Measurements from ENCODE around the gene PTPRD.

PTPRD gene

GRCh38 chr9:10260501-10260900 lies 352.3 kb downstream of the PTPRD start:
- no peak for DNase-seq

GRCh38 chr9:10259668-10260067 lies 353.1 kb downstream of the PTPRD start:
- DNase-seq, result no peak

GRCh38 chr9:10255758-10256157 lies 357.0 kb downstream of the PTPRD start:
- no peak for DNase-seq

DNA sequence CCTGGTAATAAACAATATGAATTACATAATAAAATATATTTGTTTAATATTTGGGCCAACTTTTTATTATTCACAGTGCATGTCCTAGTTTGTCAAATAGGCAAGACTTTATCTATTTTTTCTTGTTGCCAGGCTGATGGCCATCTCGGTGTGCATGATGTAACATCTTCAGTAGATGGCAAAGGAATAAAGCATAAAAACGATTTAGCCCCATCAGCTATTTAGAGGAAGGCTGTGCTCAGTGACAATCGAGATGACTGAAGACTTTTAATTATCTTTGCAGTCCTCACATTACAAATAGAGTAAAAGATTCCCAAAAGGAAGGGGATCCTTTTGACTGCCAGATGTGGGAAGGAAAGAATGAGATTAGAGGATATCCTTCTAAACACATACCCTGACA lies 358.5 kb downstream of the PTPRD start:
- DNase-seq, result no peak

GRCh38 chr9:10253341-10253740 lies 359.5 kb downstream of the PTPRD start:
- no peak for DNase-seq

- no peak for DNase-seq
Observed at GRCh38 chr9:10252174-10252573, 360.6 kb downstream of the PTPRD start.

- no peak for DNase-seq
Observed at GRCh38 chr9:10251490-10251889, 361.3 kb downstream of the PTPRD start.

GRCh38 chr9:10250219-10250618 lies 362.6 kb downstream of the PTPRD start:
- DNase-seq, result no peak

DNA sequence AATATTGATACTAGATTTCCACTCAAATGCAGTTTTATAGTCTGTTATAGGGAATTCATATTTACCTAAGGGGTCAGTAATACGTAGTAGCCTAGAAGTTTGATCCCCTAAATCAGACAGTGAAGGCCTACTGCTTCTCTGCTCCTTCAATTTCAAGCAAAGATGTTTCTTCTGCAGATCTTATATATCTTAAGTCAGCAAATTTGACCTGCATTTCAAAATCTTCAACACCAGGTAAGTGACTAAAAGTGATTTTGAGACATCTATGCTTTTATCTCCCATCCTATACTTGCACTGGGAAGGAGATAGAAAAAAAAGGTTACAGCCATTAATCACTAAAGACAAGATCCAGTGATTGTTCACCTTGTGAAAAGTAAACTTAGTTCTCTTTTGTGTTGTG lies 363.9 kb downstream of the PTPRD start:
- DNase-seq, result no peak

- DNase-seq, result no peak
Observed at GRCh38 chr9:10242255-10242654, 370.5 kb downstream of the PTPRD start.

- DNase-seq, result no peak
Observed at GRCh38 chr9:10238087-10238486, 374.7 kb downstream of the PTPRD start.

- no peak for DNase-seq
Observed at GRCh38 chr9:10237584-10237983, 375.2 kb downstream of the PTPRD start.

DNA sequence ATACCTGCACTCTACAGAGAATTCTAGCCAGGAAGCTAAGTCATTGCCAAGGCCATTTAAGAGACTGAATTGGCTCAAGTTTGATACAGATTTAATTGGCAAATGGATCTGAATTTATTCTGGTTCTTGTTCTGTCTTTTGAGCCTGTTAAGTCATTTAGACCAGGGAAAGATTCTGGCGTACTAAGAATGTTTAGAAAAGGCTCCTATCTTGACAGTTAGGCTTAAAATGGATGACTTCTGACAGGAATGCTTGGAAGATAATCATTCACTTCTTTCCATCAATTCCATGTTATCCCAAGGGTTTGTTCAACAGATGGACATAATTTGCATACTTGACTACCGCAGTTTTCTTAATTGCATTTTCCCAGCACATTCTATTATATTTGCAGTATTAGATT lies 376.6 kb downstream of the PTPRD start:
- DNase-seq, result no peak

DNA sequence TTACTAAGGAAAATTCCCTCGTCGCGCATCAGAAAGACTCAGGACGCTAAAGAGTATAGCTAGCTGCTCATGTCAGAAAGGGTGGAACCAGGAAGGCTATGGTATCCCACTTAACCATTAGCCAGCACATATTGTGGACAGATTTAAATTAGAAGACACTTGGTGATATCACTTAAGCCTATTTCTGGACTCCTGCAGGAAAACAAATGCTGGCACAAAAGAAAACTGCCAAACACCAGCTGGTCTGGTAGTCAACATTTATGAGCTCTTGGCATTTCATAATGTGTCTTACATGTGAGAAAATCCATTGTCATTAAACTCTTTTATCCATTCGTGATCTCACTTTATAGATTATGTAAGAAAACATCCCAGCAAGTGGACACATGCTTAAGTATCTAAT lies 377.4 kb downstream of the PTPRD start:
- no peak for DNase-seq

DNA sequence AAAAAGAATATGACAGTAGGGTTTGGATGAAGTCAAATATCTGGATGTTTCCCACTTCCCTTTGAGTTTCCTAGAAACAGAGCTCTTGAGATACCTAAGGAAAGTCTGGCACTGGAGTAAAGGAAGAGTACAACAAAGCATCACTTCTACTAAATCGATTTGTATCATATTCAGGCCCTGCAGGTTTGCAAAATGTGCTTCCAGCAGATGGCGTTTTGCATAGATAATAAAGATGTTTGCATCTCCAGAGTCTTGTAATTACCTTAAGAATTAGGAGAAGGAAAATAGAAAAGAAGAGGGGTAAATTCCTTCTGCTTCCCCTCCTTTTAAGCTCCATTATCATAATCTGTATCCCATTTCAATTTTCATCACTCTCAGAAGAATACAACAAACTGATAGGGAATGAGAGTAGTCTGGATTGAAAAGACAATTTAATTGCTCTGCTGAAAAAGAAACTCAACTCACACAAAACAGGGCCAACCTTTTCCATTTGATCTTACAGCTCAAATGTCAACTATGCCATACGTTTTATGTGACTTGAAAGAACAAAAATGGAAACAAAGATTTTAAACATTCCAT lies 380.4 kb downstream of the PTPRD start:
- no peak for DNase-seq

GRCh38 chr9:10230512-10230911 lies 382.3 kb downstream of the PTPRD start:
- DNase-seq, result no peak

DNA sequence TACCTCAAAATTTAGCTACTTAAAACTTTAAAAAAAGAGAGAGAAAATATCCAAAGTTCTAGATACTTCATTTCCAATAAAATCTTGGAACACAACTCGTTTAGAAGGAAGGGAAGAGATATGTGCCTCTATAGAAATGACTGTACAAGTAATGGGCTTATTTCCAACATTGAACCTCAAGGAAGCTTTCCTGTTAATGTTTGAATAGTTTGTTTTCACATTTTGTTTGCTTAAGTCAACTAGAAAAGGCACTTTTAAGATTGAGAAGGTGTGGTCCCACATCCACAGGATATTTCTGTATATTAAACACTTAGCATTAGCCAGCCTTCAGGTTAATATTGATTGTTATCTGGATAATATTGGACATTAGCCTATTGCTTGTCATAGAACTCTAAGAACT lies 384.7 kb downstream of the PTPRD start:
- no peak for DNase-seq

DNA sequence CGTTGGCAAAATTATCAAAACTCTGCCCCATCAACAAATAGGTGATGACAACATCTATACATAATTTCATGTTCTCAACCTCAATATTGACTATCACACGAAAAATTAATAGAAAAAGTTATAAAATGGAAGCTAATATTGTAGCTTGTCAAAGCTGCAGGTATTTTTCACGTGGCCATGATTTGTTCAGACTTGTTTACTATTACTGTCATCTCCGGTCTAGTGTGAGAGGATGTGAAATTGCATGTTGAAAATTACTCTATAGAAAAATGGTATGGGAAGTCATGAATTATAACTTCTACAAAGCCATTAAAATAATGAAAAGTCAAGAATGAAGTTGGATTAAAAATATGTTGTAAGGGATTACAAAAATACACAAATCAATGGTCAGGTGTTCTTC lies 385.8 kb downstream of the PTPRD start:
- no peak for DNase-seq

DNA sequence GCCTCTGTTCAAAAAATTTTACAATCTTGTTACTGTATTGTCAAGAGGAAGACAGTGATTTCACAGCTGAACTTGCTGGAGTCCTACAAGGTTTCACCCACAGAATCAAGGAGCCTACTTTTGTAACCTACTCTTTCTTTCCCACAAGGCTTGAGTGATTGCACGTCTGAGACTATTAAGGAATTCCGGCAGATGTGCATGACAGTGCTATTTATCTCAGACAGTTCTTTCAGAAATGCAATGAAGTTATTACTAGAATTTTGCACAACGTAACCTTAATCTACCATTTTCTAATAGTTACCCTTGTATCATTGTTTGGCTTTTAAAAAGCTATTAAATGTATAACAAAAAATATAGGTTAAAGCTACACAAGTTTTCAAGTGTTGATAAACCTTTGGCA lies 400.1 kb downstream of the PTPRD start:
- DNase-seq, result no peak

- no peak for DNase-seq
Observed at GRCh38 chr9:10208691-10209069, 404.1 kb downstream of the PTPRD start.

DNA sequence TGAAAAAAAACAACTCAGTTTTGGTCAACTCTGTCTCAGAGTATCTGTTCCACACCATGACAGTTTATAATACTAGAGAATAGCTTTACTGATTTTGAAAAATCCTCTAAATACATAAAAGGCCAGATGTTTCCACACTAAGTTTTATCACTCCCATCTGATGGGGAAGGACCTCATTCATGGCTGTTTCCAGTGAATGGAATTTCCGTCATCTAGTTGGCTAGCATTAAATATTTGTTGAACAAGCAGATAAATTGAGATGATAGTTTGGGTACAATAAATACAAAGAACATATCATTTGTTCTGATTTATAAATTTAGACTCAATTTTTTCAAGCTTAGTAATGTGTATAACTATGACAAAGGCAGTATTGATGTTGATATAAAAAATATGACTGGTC lies 408.5 kb downstream of the PTPRD start:
- no peak for DNase-seq

DNA sequence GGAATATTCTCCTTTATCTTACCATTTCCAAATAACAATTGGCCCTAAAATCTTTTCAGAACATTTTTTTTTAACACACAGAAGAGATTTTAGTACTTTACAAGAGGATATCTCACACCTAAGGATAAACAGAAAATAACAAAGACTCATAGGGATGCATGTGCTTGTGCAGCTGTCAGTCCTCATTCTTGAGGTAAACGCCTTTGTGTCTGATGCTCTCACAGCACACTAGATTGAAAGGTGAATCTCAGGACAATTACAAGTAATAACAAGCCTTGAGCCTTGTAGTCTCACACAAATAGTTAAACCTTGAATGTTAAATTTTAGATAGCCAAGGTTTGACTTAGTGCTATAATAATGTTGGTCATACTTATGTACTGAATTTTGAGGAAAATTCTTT lies 439.2 kb downstream of the PTPRD start:
- DNase-seq, result no peak

- DNase-seq, result no peak
Observed at GRCh38 chr9:10172476-10172875, 440.3 kb downstream of the PTPRD start.

GRCh38 chr9:10168241-10168640 lies 444.6 kb downstream of the PTPRD start:
- DNase-seq, result no peak

DNA sequence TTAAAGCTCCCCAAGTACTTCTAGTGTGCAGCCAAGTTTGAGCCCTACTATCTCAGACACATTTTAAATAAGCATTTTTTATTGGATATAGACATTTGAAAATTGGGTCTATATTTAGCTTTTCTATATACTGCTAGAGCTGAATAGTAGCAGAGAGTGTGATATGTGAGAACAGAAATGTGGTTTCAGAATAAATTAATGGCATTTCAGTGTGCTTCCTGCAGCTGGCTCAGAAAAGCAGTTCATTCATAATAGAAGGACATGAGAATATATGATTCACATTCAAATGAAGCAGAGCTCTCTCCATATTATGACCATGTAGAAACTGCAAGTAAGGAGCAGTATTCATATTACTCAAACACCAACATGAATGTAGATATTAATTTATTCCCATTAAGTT lies 464.0 kb downstream of the PTPRD start:
- DNase-seq, result no peak

Data from inflammatory macrophage treated with lipopolysaccharide for 4 hours (primary cell).